ENCODE results near the gene TXNL4B.

The TXNL4B gene

GRCh38 chr16:72126429-72126765 lies 33.0 kb upstream of the TXNL4B start:
- H3K9me3 ChIP-seq (ENCODE audit: control insufficient read depth, low read length) = no peaks in the 10 kb centered on the region
- H3K27ac ChIP-seq (ENCODE audit: low read depth, low read length, severe bottlenecking) = no peak overlapping the region
- H3K36me3 ChIP-seq (ENCODE audit: control insufficient read depth, insufficient read depth, low read length) = no peaks in the 10 kb centered on the region
- H3K4me1 ChIP-seq (ENCODE audit: control insufficient read depth, insufficient read depth, low read length, poor library complexity, severe bottlenecking) = peaks cover 6% of the 10 kb centered on the region
- H3K4me3 ChIP-seq (ENCODE audit: extremely low read depth, insufficient read depth, low read length, poor library complexity, severe bottlenecking) = no peak overlapping the region
- 94 to 100% methylated on average over 1 of the region's 2 CpGs for WGBS, 2 experiments (ENCODE audit: insufficient coverage in 2 of 2)

- H3K4me3 ChIP-seq (ENCODE audit: extremely low read depth, insufficient read depth, low read length, poor library complexity, severe bottlenecking) = no peak overlapping the region
- no peak overlapping the region for H3K27ac ChIP-seq (ENCODE audit: low read depth, low read length, severe bottlenecking)
- no peaks in the 10 kb centered on the region for H3K9me3 ChIP-seq (ENCODE audit: control insufficient read depth, low read length)
- no peaks in the 10 kb centered on the region for H3K36me3 ChIP-seq (ENCODE audit: control insufficient read depth, insufficient read depth, low read length)
- 88 to 93% methylated on average over 5 to 7 of the region's 9 CpGs for WGBS, 2 experiments (ENCODE audit: insufficient coverage in 2 of 2)
- peaks cover 3% of the 10 kb centered on the region for H3K4me1 ChIP-seq (ENCODE audit: control insufficient read depth, insufficient read depth, low read length, poor library complexity, severe bottlenecking)
Observed at GRCh38 chr16:72125635-72126428, 32.4 kb upstream of the TXNL4B start.

DNA sequence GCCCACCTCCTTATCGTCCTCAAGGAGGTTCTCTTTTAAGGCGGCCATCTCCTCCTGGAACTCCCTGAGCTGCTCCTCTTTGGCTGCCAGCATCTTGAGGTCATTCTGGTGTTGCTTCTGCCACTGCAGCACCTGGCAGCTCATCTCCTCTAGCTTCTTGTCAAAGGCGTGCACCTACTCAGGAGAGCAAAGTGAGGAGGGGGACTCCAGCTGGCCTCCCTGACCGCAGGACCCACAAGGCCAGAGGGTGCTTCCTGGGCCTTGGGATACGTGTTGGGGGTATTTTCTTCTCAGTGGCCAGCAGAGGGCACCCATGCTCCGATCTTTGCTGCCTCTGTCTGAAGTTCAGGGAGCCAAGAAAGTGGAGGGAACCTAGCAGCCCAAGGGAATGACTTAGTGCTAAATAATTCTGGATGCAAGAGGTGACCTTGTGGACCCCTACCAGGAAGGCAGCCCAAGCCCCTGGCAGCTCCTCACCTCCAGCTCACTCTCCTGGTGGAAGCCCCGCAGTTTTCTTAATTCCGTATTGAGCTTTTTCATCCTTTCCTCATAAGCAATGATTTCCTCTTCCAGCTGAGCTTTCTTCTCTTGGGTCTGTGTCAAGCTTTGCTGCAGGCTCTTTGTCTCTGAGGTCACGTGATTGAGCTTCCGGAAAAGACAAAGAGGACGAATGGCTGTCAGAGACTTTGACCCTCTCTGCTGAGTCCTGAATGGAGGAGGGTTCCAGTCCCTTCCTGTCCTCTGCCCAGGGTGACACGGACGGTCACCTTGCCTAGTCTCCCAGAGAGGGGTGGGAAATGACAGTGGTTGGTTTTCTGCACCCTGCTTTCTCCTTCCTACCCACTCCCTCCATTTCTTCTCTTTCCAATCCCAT lies 31.6 kb upstream of the TXNL4B start:
- Histone ChIP-seq H3K9me3 (ENCODE audit: control insufficient read depth, low read length) (no peaks in the 10 kb centered on the region), H3K36me3 (ENCODE audit: control insufficient read depth, insufficient read depth, low read length) (no peaks in the 10 kb centered on the region), H3K4me3 (ENCODE audit: extremely low read depth, insufficient read depth, low read length, poor library complexity, severe bottlenecking) (no peak overlapping the region), H3K4me1 (ENCODE audit: control insufficient read depth, insufficient read depth, low read length, poor library complexity, severe bottlenecking) (no peaks in the 10 kb centered on the region), H3K27ac (ENCODE audit: low read depth, low read length, severe bottlenecking) (no peak overlapping the region)
- 31 to 53% methylated on average over 7 to 12 of the region's 13 CpGs for whole genome bisulfite sequencing, 2 experiments (ENCODE audit: insufficient coverage in 2 of 2)

DNA sequence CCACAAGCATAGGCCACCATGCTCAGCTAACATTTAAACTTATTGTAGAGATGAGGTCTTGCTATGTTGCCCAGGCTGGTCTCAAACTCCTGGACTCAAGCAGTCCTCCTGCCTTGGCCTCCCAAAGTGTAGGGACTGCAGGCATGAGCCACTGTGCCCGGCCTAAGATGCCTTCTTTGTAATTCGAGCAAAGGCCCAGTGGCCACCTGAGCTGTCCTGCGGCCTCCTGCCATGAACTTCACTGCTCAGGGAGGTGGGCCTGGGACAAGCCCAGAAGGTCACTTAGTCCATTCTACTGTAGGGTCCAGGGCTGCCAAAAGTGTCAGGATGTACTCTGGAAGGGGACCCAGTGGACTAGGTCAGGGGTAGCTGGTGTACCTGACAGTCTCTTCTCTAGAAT lies 30.7 kb upstream of the TXNL4B start:
- Histone ChIP-seq H3K36me3 (ENCODE audit: control insufficient read depth, insufficient read depth, low read length) (no peaks in the 10 kb centered on the region), H3K4me3 (ENCODE audit: extremely low read depth, insufficient read depth, low read length, poor library complexity, severe bottlenecking) (no peak overlapping the region), H3K4me1 (ENCODE audit: control insufficient read depth, insufficient read depth, low read length, poor library complexity, severe bottlenecking) (no peaks in the 10 kb centered on the region), H3K9me3 (ENCODE audit: control insufficient read depth, low read length) (no peaks in the 10 kb centered on the region), H3K27ac (ENCODE audit: low read depth, low read length, severe bottlenecking) (no peak overlapping the region)
- WGBS, 2 experiments (ENCODE audit: insufficient coverage in 2 of 2) = 86 to 93% methylated on average over 3 of the region's 3 CpGs

DNA sequence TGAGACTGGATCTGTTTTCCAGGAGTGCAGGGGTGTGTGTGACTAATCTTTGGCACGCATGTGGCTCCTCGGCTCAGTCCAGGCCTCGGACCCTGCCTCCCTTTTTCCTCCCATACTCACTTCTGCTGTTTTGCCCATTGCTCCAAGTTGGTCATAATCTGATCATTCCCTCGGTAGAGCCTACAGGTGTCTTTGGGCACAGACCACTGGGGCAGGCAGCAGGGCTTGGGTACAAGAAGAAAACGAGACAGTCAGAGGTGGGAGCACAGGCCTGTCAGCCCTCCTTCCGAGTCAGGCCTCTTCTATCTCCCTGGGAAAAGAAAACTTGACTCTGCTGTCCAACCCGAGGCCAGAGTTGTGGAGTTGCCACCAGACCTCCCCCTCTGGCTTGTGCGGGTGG lies 30.0 kb upstream of the TXNL4B start:
- Histone ChIP-seq H3K27ac (ENCODE audit: low read depth, low read length, severe bottlenecking) (no peak overlapping the region), H3K36me3 (ENCODE audit: control insufficient read depth, insufficient read depth, low read length) (no peaks in the 10 kb centered on the region), H3K9me3 (ENCODE audit: control insufficient read depth, low read length) (no peaks in the 10 kb centered on the region), H3K4me3 (ENCODE audit: extremely low read depth, insufficient read depth, low read length, poor library complexity, severe bottlenecking) (no peak overlapping the region), H3K4me1 (ENCODE audit: control insufficient read depth, insufficient read depth, low read length, poor library complexity, severe bottlenecking) (no peaks in the 10 kb centered on the region)
- 68 to 72% methylated on average over 4 to 5 of the region's 8 CpGs for WGBS, 2 experiments (ENCODE audit: insufficient coverage in 2 of 2)

- Histone ChIP-seq H3K4me3 (ENCODE audit: extremely low read depth, insufficient read depth, low read length, poor library complexity, severe bottlenecking) (no peak overlapping the region), H3K4me1 (ENCODE audit: control insufficient read depth, insufficient read depth, low read length, poor library complexity, severe bottlenecking) (no peaks in the 10 kb centered on the region), H3K27ac (ENCODE audit: low read depth, low read length, severe bottlenecking) (no peak overlapping the region), H3K9me3 (ENCODE audit: control insufficient read depth, low read length) (no peaks in the 10 kb centered on the region), H3K36me3 (ENCODE audit: control insufficient read depth, insufficient read depth, low read length) (no peaks in the 10 kb centered on the region)
- 78 to 92% methylated on average over 6 to 10 of the region's 11 CpGs for WGBS, 2 experiments (ENCODE audit: insufficient coverage in 2 of 2)
Observed at GRCh38 chr16:72122916-72123315, 29.5 kb upstream of the TXNL4B start.

DNA sequence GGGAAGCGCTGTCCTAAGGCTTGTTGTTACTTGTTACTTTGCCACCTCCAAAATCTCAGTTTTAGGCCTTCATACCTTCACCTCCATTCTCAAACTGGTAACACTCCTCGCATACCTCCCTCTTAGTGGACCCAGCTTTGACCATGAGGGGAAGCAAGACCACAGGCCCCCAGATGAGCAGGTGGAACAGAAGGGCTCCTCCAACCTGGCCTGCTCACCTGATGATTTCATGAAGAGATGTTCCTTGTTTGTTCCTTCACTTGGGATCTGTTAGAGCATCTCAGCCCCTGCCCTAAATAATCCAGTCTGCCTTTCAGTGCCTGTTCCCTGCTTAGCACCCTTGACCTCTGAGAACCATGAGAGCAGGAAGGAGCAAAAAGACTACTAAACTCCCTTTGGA lies 28.9 kb upstream of the TXNL4B start:
- H3K27ac ChIP-seq (ENCODE audit: low read depth, low read length, severe bottlenecking) = no peak overlapping the region
- H3K9me3 ChIP-seq (ENCODE audit: control insufficient read depth, low read length) = no peaks in the 10 kb centered on the region
- no peaks in the 10 kb centered on the region for H3K4me1 ChIP-seq (ENCODE audit: control insufficient read depth, insufficient read depth, low read length, poor library complexity, severe bottlenecking)
- no peak overlapping the region for H3K4me3 ChIP-seq (ENCODE audit: extremely low read depth, insufficient read depth, low read length, poor library complexity, severe bottlenecking)
- 83% methylated on average over 1 of the region's 2 CpGs; no CpG with 5 or more reads in 1 of the 2 experiments for WGBS, 2 experiments (ENCODE audit: insufficient coverage in 2 of 2)
- H3K36me3 ChIP-seq (ENCODE audit: control insufficient read depth, insufficient read depth, low read length) = no peaks in the 10 kb centered on the region

- Histone ChIP-seq H3K4me3 (ENCODE audit: extremely low read depth, insufficient read depth, low read length, poor library complexity, severe bottlenecking) (no peak overlapping the region), H3K4me1 (ENCODE audit: control insufficient read depth, insufficient read depth, low read length, poor library complexity, severe bottlenecking) (no peaks in the 10 kb centered on the region), H3K9me3 (ENCODE audit: control insufficient read depth, low read length) (no peaks in the 10 kb centered on the region), H3K36me3 (ENCODE audit: control insufficient read depth, insufficient read depth, low read length) (no peaks in the 10 kb centered on the region), H3K27ac (ENCODE audit: low read depth, low read length, severe bottlenecking) (no peak overlapping the region)
- 96% methylated on average over 4 of the region's 5 CpGs for WGBS, 2 experiments (ENCODE audit: insufficient coverage in 2 of 2)
Observed at GRCh38 chr16:72120026-72120425, 26.6 kb upstream of the TXNL4B start.

DNA sequence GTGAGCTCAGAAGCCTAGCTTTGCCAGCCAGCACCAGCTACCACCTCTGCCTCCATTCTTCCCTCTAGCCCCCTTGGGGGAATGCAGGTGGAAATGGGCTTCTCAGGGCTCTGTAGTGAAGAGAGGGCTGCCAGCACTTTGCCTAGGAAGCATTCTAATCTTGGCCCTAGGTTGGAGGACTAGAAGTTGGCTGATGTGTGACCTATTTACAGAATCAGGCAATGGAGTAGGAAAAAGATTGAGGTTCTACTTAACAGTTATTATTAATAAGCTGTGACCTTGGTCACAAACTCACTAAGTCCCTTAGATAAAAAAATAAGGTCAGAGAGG lies 20.2 kb upstream of the TXNL4B start:
- Histone ChIP-seq H3K27ac (ENCODE audit: low read depth, low read length, severe bottlenecking) (no peak overlapping the region), H3K4me3 (ENCODE audit: extremely low read depth, insufficient read depth, low read length, poor library complexity, severe bottlenecking) (no peak overlapping the region), H3K36me3 (ENCODE audit: control insufficient read depth, insufficient read depth, low read length) (peaks cover 52% of the 10 kb centered on the region), H3K9me3 (ENCODE audit: control insufficient read depth, low read length) (no peaks in the 10 kb centered on the region), H3K4me1 (ENCODE audit: control insufficient read depth, insufficient read depth, low read length, poor library complexity, severe bottlenecking) (no peaks in the 10 kb centered on the region)

DNA sequence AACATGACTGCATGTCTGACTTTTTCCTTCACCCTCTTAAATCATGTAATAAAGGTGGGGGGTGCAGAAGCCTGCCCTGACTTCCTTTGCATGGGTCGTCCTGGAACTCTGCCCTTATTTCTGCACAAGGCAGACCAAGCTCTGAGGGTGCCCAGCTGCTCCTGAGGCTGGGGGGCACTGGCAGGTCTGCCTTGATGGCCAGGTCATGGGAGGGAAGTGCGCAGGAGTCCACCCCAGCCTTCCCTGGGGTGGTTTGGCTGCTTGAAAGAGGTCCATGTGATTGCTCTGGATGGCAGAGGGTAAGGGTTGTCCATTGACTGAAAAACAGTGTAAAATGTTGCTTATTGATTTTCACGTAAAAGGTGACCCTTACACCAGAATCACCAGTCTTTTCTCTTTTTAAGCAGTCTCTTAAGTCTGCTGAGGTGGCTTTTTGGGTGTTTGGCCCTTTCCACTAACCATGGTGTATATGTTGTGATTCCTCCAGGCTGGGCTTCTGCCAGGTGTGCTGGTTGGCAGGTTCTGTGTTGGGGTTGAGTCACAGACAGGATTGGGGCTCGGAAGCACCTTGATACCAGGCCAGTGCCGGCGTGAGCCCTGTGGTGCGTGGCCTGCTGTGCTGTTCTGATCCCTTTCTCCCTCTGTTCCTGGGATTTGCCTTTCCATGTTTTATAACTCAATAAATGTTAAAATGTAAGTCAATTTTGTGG lies 19.6 kb upstream of the TXNL4B start:
- WGBS, 2 experiments (ENCODE audit: insufficient coverage in 2 of 2) = 100% methylated on average over 1 to 2 of the region's 7 CpGs

DNA sequence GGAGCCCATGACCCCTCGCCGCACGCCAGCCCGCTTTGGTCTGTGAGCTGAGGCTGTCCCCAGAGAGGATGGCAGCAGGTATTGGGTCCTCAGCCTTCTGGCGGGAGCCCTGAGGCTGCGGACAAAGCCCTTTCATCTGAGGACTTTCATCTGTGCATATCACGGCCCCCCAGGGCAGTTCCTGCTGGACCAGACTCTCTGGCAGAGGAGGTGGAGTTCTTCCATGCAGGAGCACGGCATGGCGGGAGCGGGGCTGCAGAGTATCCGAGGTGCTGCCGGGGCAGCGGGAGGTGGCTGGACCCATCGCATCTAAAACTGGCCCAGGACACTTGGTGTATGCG lies 19.0 kb upstream of the TXNL4B start:
- Histone ChIP-seq H3K27ac (ENCODE audit: low read depth, low read length, severe bottlenecking) (no peak overlapping the region), H3K9me3 (ENCODE audit: control insufficient read depth, low read length) (no peaks in the 10 kb centered on the region), H3K4me3 (ENCODE audit: extremely low read depth, insufficient read depth, low read length, poor library complexity, severe bottlenecking) (no peak overlapping the region), H3K36me3 (ENCODE audit: control insufficient read depth, insufficient read depth, low read length) (peaks cover 64% of the 10 kb centered on the region), H3K4me1 (ENCODE audit: control insufficient read depth, insufficient read depth, low read length, poor library complexity, severe bottlenecking) (no peaks in the 10 kb centered on the region)
- 95 to 98% methylated on average over 15 of the region's 15 CpGs for WGBS, 2 experiments (ENCODE audit: insufficient coverage in 2 of 2)

More for the DNA sequence above, 19.6 kb upstream of the TXNL4B start:
- Histone ChIP-seq H3K4me1 (ENCODE audit: control insufficient read depth, insufficient read depth, low read length, poor library complexity, severe bottlenecking) (no peaks in the 10 kb centered on the region), H3K27ac (ENCODE audit: low read depth, low read length, severe bottlenecking) (no peak overlapping the region), H3K4me3 (ENCODE audit: extremely low read depth, insufficient read depth, low read length, poor library complexity, severe bottlenecking) (no peak overlapping the region), H3K36me3 (ENCODE audit: control insufficient read depth, insufficient read depth, low read length) (peaks cover 57% of the 10 kb centered on the region), H3K9me3 (ENCODE audit: control insufficient read depth, low read length) (no peaks in the 10 kb centered on the region)
